HepG2 (cell line): ENCODE data around the gene DYSF. TPM values are rescaled to one million over a fixed set of nuclear protein-coding genes. Genes with fewer than 3 reads are reported as not detected.

Experiments used
- ATAC-seq: fragments of 200-7000 bp; cut with Tn5 transposase; 3 replicates; pipeline ENCODE4 v1.9.1; 2020; ENCODE audit warnings: mild to moderate bottlenecking, moderate library complexity
- BruUV-seq: library from RNA; stranded (reverse); fragments of 400-500 nt; replicated peaks from 2 replicates; lab custom pipeline; 2021; lab: Mats Ljungman, UMichigan
- CTCF ChIA-PET: fragments of 300-600 bp; formaldehyde crosslinking; extraction: SDS; loops from one replicate; lab custom pipeline; 2021; ENCODE audit warnings: low total read pairs, inconsistent platforms, low intra/inter-chr PET ratio; lab: Yijun Ruan, JAX
- POLR2A ChIA-PET: fragments of 350-600 bp; sonication (Branson Sonifier 250); formaldehyde crosslinking; loops from one replicate; lab custom pipeline; 2020; ENCODE audit warnings: antibody characterized with exemption, inconsistent platforms; lab: Yijun Ruan, JAX
- DNase-seq: peaks from one replicate; pipeline ENCODE4 v3.0.0-alpha.2; 2015; ENCODE audit warnings: low spot score
- FAIRE-seq: peaks from 3 replicates; lab custom pipeline; 2011; peaks lifted over from hg19 to GRCh38; lab: Jason Lieb, UNC
- H2AFZ ChIP-seq: one replicate; pipeline ENCODE4 v1.6.1; 2011; ENCODE audit warnings: low read length, inconsistent platforms
- H3K27ac ChIP-seq: fragments of 300-600 bp; 3 replicates; pipeline ENCODE4 v1.8.0; 2011; ENCODE audit warnings: mixed run types, mild to moderate bottlenecking, mixed read lengths, low read length, inconsistent platforms; ENCODE audit not compliant: insufficient read depth; ENCODE audit errors: extremely low read length
- H3K27me3 ChIP-seq, 2 experiments: fragments of 200-600 bp in 1 of 2; 2 replicates in 1 of 2; 3 replicates in 1 of 2; pipeline versions ENCODE4 v1.6.0 to v1.8.0; 2011; ENCODE audit warnings: low read length in 2 of 2, mild to moderate bottlenecking in 2 of 2, moderate library complexity in 2 of 2, inconsistent platforms in 1 of 2; ENCODE audit not compliant: insufficient read depth in 2 of 2, control insufficient read depth in 1 of 2
- H3K36me3 ChIP-seq, 2 experiments: fragments of 200-600 bp in 1 of 2; replicated peaks in 1 of 2; 2 replicates in 1 of 2; 3 replicates in 1 of 2; pipeline versions ENCODE4 v1.5.1 to v1.8.0; 2011; ENCODE audit warnings: low read length in 2 of 2, inconsistent platforms in 1 of 2; ENCODE audit not compliant: insufficient read depth in 2 of 2, control insufficient read depth in 1 of 2
- H3K4me1 ChIP-seq: 2 replicates; pipeline ENCODE4 v1.5.1; 2012; ENCODE audit warnings: low read length, inconsistent platforms; ENCODE audit not compliant: insufficient read depth
- H3K4me2 ChIP-seq: 2 replicates; pipeline ENCODE4 v1.6.0; 2011; ENCODE audit warnings: low read depth, low read length, inconsistent platforms
- H3K4me3 ChIP-seq, 3 experiments: fragments of 200-600 bp in 1 of 3; sonication (generic), shearing (Covaris generic) in 1 of 3; replicated peaks in 1 of 3; 2 replicates each; pipeline ENCODE4 v1.5.1; 2011 to 2016; ENCODE audit warnings: low read length in 3 of 3, inconsistent platforms in 2 of 3, low read depth in 2 of 3, mild to moderate bottlenecking in 2 of 3, control low read depth in 1 of 3, mixed read lengths in 1 of 3; ENCODE audit not compliant: insufficient read depth in 1 of 3
- H3K79me2 ChIP-seq: one replicate; pipeline ENCODE4 v1.6.1; 2011; ENCODE audit warnings: low read length, inconsistent platforms; ENCODE audit not compliant: insufficient read depth
- H3K9ac ChIP-seq: 2 replicates; pipeline ENCODE4 v1.6.0; 2011; ENCODE audit warnings: mild to moderate bottlenecking, low read depth, low read length, inconsistent platforms; ENCODE audit not compliant: insufficient read depth
- H3K9me3 ChIP-seq: 2 replicates; pipeline ENCODE4 v1.5.1; 2012; ENCODE audit warnings: mild to moderate bottlenecking, low read length
- H4K20me1 ChIP-seq: 2 replicates; pipeline ENCODE4 v1.6.0; 2011; ENCODE audit warnings: inconsistent platforms, mild to moderate bottlenecking, low read length, moderate library complexity; ENCODE audit not compliant: insufficient read depth
- ARID4A ChIP-seq: sonication (generic); formaldehyde crosslinking; IDR thresholded peaks from 2 replicates; pipeline ENCODE4 v1.5.0; 2020; ENCODE audit warnings: mild to moderate bottlenecking, missing genetic modification reagents, borderline replicate concordance
- DPF2 ChIP-seq: sonication (generic); formaldehyde crosslinking; IDR thresholded peaks from 2 replicates; pipeline ENCODE4 v1.4.0; 2020; ENCODE audit warnings: mild to moderate bottlenecking, low read depth, missing genetic modification reagents, borderline replicate concordance
- FOXK1 ChIP-seq: sonication (generic); formaldehyde crosslinking; IDR thresholded peaks from 2 replicates; pipeline ENCODE4 v1.4.0; 2020; ENCODE audit warnings: low read depth, missing genetic modification reagents, borderline replicate concordance
- HMGA1 ChIP-seq: sonication (generic); formaldehyde crosslinking; conservative IDR thresholded peaks from 2 replicates; pipeline ENCODE4 v1.4.0; 2020; ENCODE audit warnings: missing genetic modification reagents
- HNRNPLL ChIP-seq: fragments of 200-400 bp; formaldehyde crosslinking; IDR thresholded peaks from 2 replicates; pipeline ENCODE4 v1.6.1; 2017; ENCODE audit warnings: mild to moderate bottlenecking, low read depth, low read length; ENCODE audit not compliant: poor library complexity, severe bottlenecking
- HNRNPUL1 ChIP-seq: fragments of 200-400 bp; formaldehyde crosslinking; IDR thresholded peaks from 2 replicates; pipeline ENCODE4 v1.6.1; 2017; ENCODE audit warnings: low read depth, mild to moderate bottlenecking, low read length, moderate library complexity
- NR2F1 ChIP-seq, 2 experiments: fragments of 450-650 bp in 1 of 2; formaldehyde crosslinking in 1 of 2; IDR thresholded peaks; 2 replicates each; pipeline versions ENCODE4 v1.5.0 to v1.6.1; 2016 to 2020; ENCODE audit warnings: mild to moderate bottlenecking in 1 of 2, missing compliant biosample characterization in 1 of 2, missing genetic modification reagents in 1 of 2, moderate library complexity in 1 of 2
- SALL2 ChIP-seq: sonication (generic); formaldehyde crosslinking; IDR thresholded peaks from 2 replicates; pipeline ENCODE4 v1.8.1; 2023; ENCODE audit warnings: mild to moderate bottlenecking, missing genetic modification reagents, inconsistent platforms
- SOX5 ChIP-seq: IDR thresholded peaks from 2 replicates; pipeline ENCODE4 v1.6.1; 2016; ENCODE audit warnings: borderline replicate concordance
- TCF12 ChIP-seq, 2 experiments: fragments of 450-650 bp in 1 of 2; sonication (generic) in 1 of 2; formaldehyde crosslinking in 1 of 2; IDR thresholded peaks; 2 replicates each; pipeline versions ENCODE4 v1.6.1 to v1.8.0; 2017 to 2022; ENCODE audit warnings: antibody characterized with exemption in 1 of 2, mild to moderate bottlenecking in 1 of 2, missing genetic modification reagents in 1 of 2, moderate library complexity in 1 of 2
- ZBTB49 ChIP-seq: sonication (generic); formaldehyde crosslinking; IDR thresholded peaks from 2 replicates; pipeline ENCODE4 v1.4.0; 2020; ENCODE audit warnings: missing genetic modification reagents, borderline replicate concordance
- ZNF652 ChIP-seq: IDR thresholded peaks from 2 replicates; pipeline ENCODE4 v1.6.1; 2016; ENCODE audit warnings: low read depth, borderline replicate concordance
- ZNF775 ChIP-seq: sonication (generic); formaldehyde crosslinking; IDR thresholded peaks from 2 replicates; pipeline ENCODE4 v1.4.0; 2020; ENCODE audit warnings: missing genetic modification reagents, mild to moderate bottlenecking, moderate library complexity, borderline replicate concordance
- ZNF781 ChIP-seq: sonication (generic); formaldehyde crosslinking; IDR thresholded peaks from 2 replicates; pipeline ENCODE4 v1.5.1; 2020; ENCODE audit warnings: borderline replicate concordance, mild to moderate bottlenecking, missing genetic modification reagents; ENCODE audit errors: not compliant biosample characterization
- ZNF839 ChIP-seq: sonication (generic); formaldehyde crosslinking; IDR thresholded peaks from 2 replicates; pipeline ENCODE4 v1.4.0; 2020; ENCODE audit warnings: missing genetic modification reagents, mild to moderate bottlenecking, borderline replicate concordance
- whole genome bisulfite sequencing: methylation state at CpG from one replicate; pipeline ENCODE4 v1.1.6; 2017; ENCODE audit warnings: low lambda C conversion rate; 5-methylcytosine and 5-hydroxymethylcytosine counted together
- in situ Hi-C: cut with HindIII; loops from 2 replicates; pipeline ENCODE4 v1.10.0; 2017; ENCODE audit warnings: low pct_unique_long_range_greater_than_20kb; ENCODE audit not compliant: extremely low pct_ligation_motif_present
- intact Hi-C: fragments of 100-400 bp; cut with micrococcal nuclease; formaldehyde crosslinking; loops from one replicate; pipeline ENCODE4 v1.10.0; 2022; ENCODE audit not compliant: unreplicated experiment
- polyA plus RNA-seq, 8 experiments: library from polyadenylated mRNA; depleted of rRNA in 3 of 8; stranded (reverse) in 7 of 8; unstranded in 1 of 8; fragments of >200 nt; fragmentation: Illumina TruSeq in 4 of 8; extraction: Trizol in 4 of 8; gene quantifications; 2 replicates each; pipeline versions ENCODE4 v1.2.1 to v1.2.3, GENCODE V29; 2011 to 2016; ENCODE audit warnings: low read depth in 4 of 8, missing spikeins in 1 of 8, mixed read lengths in 1 of 8; ENCODE audit not compliant: insufficient read depth in 1 of 8
- total RNA-seq, 5 experiments: library from RNA; depleted of rRNA; stranded (reverse); fragments of >200 nt; fragmentation: Illumina TruSeq; extraction: Trizol; gene quantifications; 2 replicates each; pipeline ENCODE4 v1.2.3, GENCODE V29; 2016; ENCODE audit warnings: low read depth in 1 of 5

Gene DYSF
- total and polyA plus RNA-seq, 2 of the 13 experiments (the other 11 are each of a cell fraction or from before 2014, with no cell fraction given): 0.15 to 2.4 TPM

DNA sequence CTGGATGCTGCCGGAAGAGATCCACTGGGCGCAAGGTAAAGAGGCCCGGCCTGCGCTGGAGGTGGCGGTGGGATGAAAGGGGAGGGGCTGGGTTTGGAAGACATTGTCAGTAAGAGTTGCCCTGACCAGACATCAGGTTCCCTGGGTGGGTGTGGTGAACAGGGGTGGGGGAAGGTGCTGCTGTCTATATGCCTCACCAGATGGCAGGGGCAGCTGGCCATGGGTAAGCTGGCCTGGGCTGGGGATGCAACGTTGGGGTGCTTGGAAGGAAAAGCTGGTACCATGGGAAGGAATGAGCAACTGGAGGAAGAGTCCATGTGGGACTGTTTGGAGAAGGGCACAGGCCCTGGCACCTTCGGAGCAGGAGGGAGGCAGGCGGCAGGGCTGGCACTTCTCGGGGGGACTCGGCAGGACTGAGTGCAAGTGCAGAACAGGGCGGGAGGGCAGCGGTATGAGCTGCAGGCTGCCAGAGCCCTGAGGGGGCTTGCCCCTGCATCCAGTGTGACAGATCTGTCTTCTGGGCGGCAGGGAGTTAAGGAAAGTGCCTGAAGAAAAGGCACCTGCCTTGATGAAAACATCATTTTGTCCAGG, 146.4 kb downstream of the DYSF start (continued):
- TF ChIP-seq ZNF781 (CRISPR knock-in tag) (no peak), FOXK1 (CRISPR knock-in tag) (no peak)
- TF ChIP-seq, all 625 proteins: peak for 0

GRCh38 chr2:71600555-71600954, 147.2 kb downstream of the DYSF start:
- no peak for DNase-seq
- POLR2A ChIA-PET: no interaction called here
- Histone ChIP-seq H3K27ac (no peak overlapping the region), H3K36me3 (no peaks in the 10 kb centered on the region), H3K9me3 (no peaks in the 10 kb centered on the region), H4K20me1 (no peaks in the 10 kb centered on the region), H3K4me2 (no peak overlapping the region), H3K79me2 (no peaks in the 10 kb centered on the region), H2AFZ (no peak overlapping the region), H3K4me3 (no peak overlapping the region), H3K9ac (no peak overlapping the region), H3K4me1 (peaks cover 12% of the 10 kb centered on the region; the same call in 1 of the 2 replicates), H3K27me3 (peaks cover 4 to 8% of the 10 kb centered on the region in 2 experiments; a peak in 1 of 5 replicates)
- ATAC-seq: no peak
- WGBS: 53% methylated on average over 7 of the region's 9 CpGs
- no peak for FAIRE-seq
- intact Hi-C loops (no loop called here), in situ Hi-C loops (no loop called here)
- BruUV-seq: no TSS peak
- CTCF ChIA-PET: no interaction called here
- TF ChIP-seq ZNF839 (no peak), SALL2 (no peak), NR2F1 (CRISPR knock-in tag; IDR thresholded peaks at IDR 0.05) (no peak), HNRNPUL1 (no peak), TCF12 (IDR thresholded peaks at IDR 0.05) (no peak), TCF12 (CRISPR knock-in tag; IDR thresholded peaks at IDR 0.05) (no peak), HNRNPLL (no peak), ZNF652 (no peak), DPF2 (CRISPR knock-in tag) (no peak), ZNF775 (CRISPR knock-in tag) (no peak), SOX5 (CRISPR knock-in tag) (no peak), HMGA1 (CRISPR knock-in tag) (no peak), ZBTB49 (CRISPR knock-in tag) (no peak), ARID4A (CRISPR knock-in tag) (no peak)
